Mesendoderm (in vitro differentiated cells): ENCODE measurements around the gene CNTRL.

Source experiments
- DNase-seq: peaks from one replicate; pipeline ENCODE4 v3.0.0; 2013
- H2AK5ac ChIP-seq: 2 replicates; pipeline ENCODE4 v1.6.1; 2013; ENCODE audit warnings: low read length, inconsistent platforms
- H2BK120ac ChIP-seq: 2 replicates; pipeline ENCODE4 v1.6.1; 2013; ENCODE audit warnings: low read depth, mild to moderate bottlenecking, low read length, moderate library complexity, mixed read lengths
- H2BK15ac ChIP-seq: replicated peaks from 2 replicates; pipeline ENCODE4 v1.6.1; 2013; ENCODE audit warnings: low read depth, mild to moderate bottlenecking, moderate library complexity
- H2BK5ac ChIP-seq: 2 replicates; pipeline ENCODE4 v1.6.1; 2013; ENCODE audit warnings: low read length, inconsistent platforms
- H3K18ac ChIP-seq: 2 replicates; pipeline ENCODE4 v1.6.1; 2013; ENCODE audit warnings: mild to moderate bottlenecking, low read length, mixed read lengths
- H3K23ac ChIP-seq: one replicate; pipeline ENCODE4 v1.6.1; 2013; ENCODE audit warnings: low read length
- H3K27ac ChIP-seq: 2 replicates; pipeline ENCODE4 v1.5.1; 2013; ENCODE audit warnings: low read depth, mild to moderate bottlenecking, inconsistent platforms, low read length, moderate library complexity
- H3K27me3 ChIP-seq: 2 replicates; pipeline ENCODE4 v1.6.1; 2013; ENCODE audit warnings: low read length, control low read depth, mild to moderate bottlenecking, inconsistent platforms; ENCODE audit not compliant: insufficient read depth, poor library complexity
- H3K36me3 ChIP-seq: 2 replicates; pipeline ENCODE4 v1.6.1; 2013; ENCODE audit warnings: low read length, inconsistent platforms; ENCODE audit not compliant: control insufficient read depth, insufficient read depth
- H3K4ac ChIP-seq: one replicate; pipeline ENCODE4 v1.6.1; 2013; ENCODE audit warnings: low read depth, mild to moderate bottlenecking, low read length, moderate library complexity
- H3K4me1 ChIP-seq: 2 replicates; pipeline ENCODE4 v1.6.1; 2013; ENCODE audit warnings: low read depth, low read length, inconsistent platforms; ENCODE audit not compliant: control insufficient read depth
- H3K4me2 ChIP-seq: 2 replicates; pipeline ENCODE4 v1.6.1; 2013; ENCODE audit warnings: low read length
- H3K4me3 ChIP-seq: 2 replicates; pipeline ENCODE4 v1.5.1; 2013; ENCODE audit warnings: mild to moderate bottlenecking, low read length
- H3K56ac ChIP-seq: one replicate; pipeline ENCODE4 v1.6.1; 2013; ENCODE audit warnings: low read length
- H3K79me1 ChIP-seq: 2 replicates; pipeline ENCODE4 v1.6.1; 2013; ENCODE audit warnings: low read length, inconsistent platforms
- H3K79me2 ChIP-seq: 2 replicates; pipeline ENCODE4 v1.6.1; 2013; ENCODE audit warnings: mild to moderate bottlenecking, low read length; ENCODE audit not compliant: control insufficient read depth, insufficient read depth
- H3K9ac ChIP-seq: 2 replicates; pipeline ENCODE4 v1.6.1; 2013; ENCODE audit warnings: low read length, inconsistent platforms
- H4K5ac ChIP-seq: one replicate; pipeline ENCODE4 v1.6.1; 2013; ENCODE audit warnings: low read length
- H4K8ac ChIP-seq: one replicate; pipeline ENCODE4 v1.6.1; 2013; ENCODE audit warnings: low read depth, mild to moderate bottlenecking, control low read depth, low read length, moderate library complexity
- WGBS: extraction: QIAGEN DNeasy Blood & Tissue Kit; methylation state at CpG from one replicate; pipeline ENCODE4 v1.1.7; 2013; ENCODE audit warnings: low lambda C conversion rate, missing lambda C conversion rate; ENCODE audit not compliant: insufficient coverage; ENCODE audit errors: extremely low coverage; 5-methylcytosine and 5-hydroxymethylcytosine counted together

Gene CNTRL

GRCh38 chr9:121050128-121050988, 24.4 kb upstream of the CNTRL start, which contains the start of gene C5:
C5 (minus strand) TSS chr9:121050275; CDS start chr9:121050246, 29 bp downstream.
- Histone ChIP-seq H3K23ac (no peak within 1 kb of the TSS), H3K9ac (no peak within 1 kb of the TSS), H3K79me2 (no peaks in the 10 kb centered on the region), H3K79me1 (no peaks in the 10 kb centered on the region), H3K27me3 (no peaks in the 10 kb centered on the region), H3K4me3 (no peak within 1 kb of the TSS), H3K27ac (no peak within 1 kb of the TSS), H3K4me2 (no peak within 1 kb of the TSS), H3K18ac (no peak within 1 kb of the TSS), H3K4me1 (no peaks in the 10 kb centered on the region), H2BK15ac (no peak within 1 kb of the TSS), H2BK5ac (no peak within 1 kb of the TSS), H2BK120ac (no peak within 1 kb of the TSS), H2AK5ac (no peak within 1 kb of the TSS), H3K56ac (no peak within 1 kb of the TSS), H4K5ac (no peak within 1 kb of the TSS), H3K4ac (no peak within 1 kb of the TSS), H3K36me3 (no peaks in the 10 kb centered on the region), H4K8ac (no peak within 1 kb of the TSS)
- WGBS = no CpG with 5 or more reads among the region's 6 CpGs
- DNase-seq = no peak

- DNase-seq = no peak
- H3K79me1 ChIP-seq = no peaks in the 10 kb centered on the region
- no peak overlapping the region for H4K8ac ChIP-seq
- no peak overlapping the region for H2BK15ac ChIP-seq
- no peak overlapping the region for H3K56ac ChIP-seq
- no peaks in the 10 kb centered on the region for H3K4me1 ChIP-seq
- H3K27me3 ChIP-seq = no peaks in the 10 kb centered on the region
- no peak overlapping the region for H3K27ac ChIP-seq
- H2BK5ac ChIP-seq = no peak overlapping the region
- no peak overlapping the region for H4K5ac ChIP-seq
- no peak overlapping the region for H3K4me3 ChIP-seq
- no peak overlapping the region for H3K18ac ChIP-seq
- no peak overlapping the region for H3K23ac ChIP-seq
- no peak overlapping the region for H3K4me2 ChIP-seq
- H3K4ac ChIP-seq = no peak overlapping the region
- no peak overlapping the region for H2AK5ac ChIP-seq
- WGBS = no CpG with 5 or more reads among the region's 4 CpGs
- no peak overlapping the region for H3K9ac ChIP-seq
- no peak overlapping the region for H2BK120ac ChIP-seq
- H3K79me2 ChIP-seq = no peaks in the 10 kb centered on the region
- no peaks in the 10 kb centered on the region for H3K36me3 ChIP-seq
These were observed 21.2 kb upstream of the CNTRL start for GRCh38 chr9:121053544-121053943.

DNA sequence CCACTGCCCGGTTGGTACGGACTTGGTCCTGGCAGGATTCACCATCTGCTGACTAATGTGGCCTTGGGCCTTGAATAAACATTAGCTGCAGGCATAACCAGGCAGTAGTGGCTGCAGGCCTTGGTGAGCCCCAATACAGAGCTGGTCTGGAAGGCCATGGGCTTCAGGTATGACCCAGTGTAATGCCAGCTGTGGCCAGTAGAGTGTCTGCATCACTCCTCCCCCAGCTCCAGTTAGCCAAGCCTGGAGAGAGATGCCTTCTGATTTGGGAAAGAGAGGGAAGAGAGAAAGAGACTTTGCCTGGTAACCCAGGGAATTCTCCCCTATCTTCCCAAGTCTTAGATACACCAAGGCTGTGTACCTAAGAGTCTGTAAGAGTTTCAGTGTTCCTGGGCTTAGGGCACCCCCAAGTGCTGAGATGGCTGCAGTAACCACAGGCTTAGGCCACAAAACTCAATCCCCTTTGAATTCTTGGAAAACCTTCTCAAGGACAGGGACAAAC, 19.1 kb upstream of the CNTRL start:
- Histone ChIP-seq H3K79me1 (no peaks in the 10 kb centered on the region), H3K27me3 (no peaks in the 10 kb centered on the region), H2BK120ac (no peak overlapping the region), H4K5ac (no peak overlapping the region), H3K56ac (peak overlapping the region; percentile 72), H3K4ac (no peak overlapping the region), H4K8ac (no peak overlapping the region), H3K4me3 (no peak overlapping the region), H2BK15ac (no peak overlapping the region), H3K23ac (no peak overlapping the region), H3K4me2 (no peak overlapping the region), H3K36me3 (no peaks in the 10 kb centered on the region), H2AK5ac (no peak overlapping the region), H2BK5ac (no peak overlapping the region), H3K79me2 (no peaks in the 10 kb centered on the region), H3K4me1 (no peaks in the 10 kb centered on the region), H3K27ac (no peak overlapping the region), H3K18ac (no peak overlapping the region), H3K9ac (no peak overlapping the region)
- WGBS = no CpG with 5 or more reads among the region's 2 CpGs
- DNase-seq = peak; percentile 82

DNA sequence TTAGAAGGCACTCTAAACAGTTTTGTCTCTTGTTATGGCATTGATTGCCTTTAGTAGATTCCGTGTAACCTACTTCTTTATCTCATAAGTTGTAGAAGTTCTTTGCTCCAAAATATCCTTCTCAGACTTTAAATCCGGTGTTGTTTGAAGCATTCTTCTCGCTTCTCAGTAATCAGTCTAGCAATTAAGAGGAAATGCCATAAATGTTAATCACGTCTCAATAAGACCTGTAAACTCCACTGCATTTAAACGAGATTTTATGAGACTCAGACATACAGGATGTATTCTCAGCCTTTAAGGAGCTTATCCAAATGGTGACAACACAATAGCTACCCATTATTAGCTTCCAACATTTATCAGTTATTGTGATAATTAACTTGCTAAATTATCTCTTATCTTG, 16.9 kb upstream of the CNTRL start:
- no peak overlapping the region for H2AK5ac ChIP-seq
- no peak overlapping the region for H3K18ac ChIP-seq
- H3K4me2 ChIP-seq = no peak overlapping the region
- no peak overlapping the region for H3K4ac ChIP-seq
- no peak overlapping the region for H4K5ac ChIP-seq
- H3K4me3 ChIP-seq = no peak overlapping the region
- H3K9ac ChIP-seq = no peak overlapping the region
- no peak overlapping the region for H4K8ac ChIP-seq
- DNase-seq = peak; percentile 42
- H3K79me1 ChIP-seq = no peaks in the 10 kb centered on the region
- H2BK120ac ChIP-seq = no peak overlapping the region
- no peaks in the 10 kb centered on the region for H3K4me1 ChIP-seq
- H3K36me3 ChIP-seq = no peaks in the 10 kb centered on the region
- no peaks in the 10 kb centered on the region for H3K27me3 ChIP-seq
- H3K23ac ChIP-seq = no peak overlapping the region
- H3K27ac ChIP-seq = no peak overlapping the region
- no peak overlapping the region for H2BK15ac ChIP-seq
- H2BK5ac ChIP-seq = no peak overlapping the region
- WGBS = no CpG with 5 or more reads among the region's 5 CpGs
- H3K56ac ChIP-seq = no peak overlapping the region
- H3K79me2 ChIP-seq = no peaks in the 10 kb centered on the region

- Histone ChIP-seq H3K4me1 (no peaks in the 10 kb centered on the region), H3K79me2 (no peaks in the 10 kb centered on the region), H2BK120ac (no peak overlapping the region), H4K8ac (no peak overlapping the region), H3K18ac (no peak overlapping the region), H3K4ac (no peak overlapping the region), H3K4me2 (no peak overlapping the region), H3K23ac (no peak overlapping the region), H2AK5ac (no peak overlapping the region), H2BK15ac (no peak overlapping the region), H2BK5ac (no peak overlapping the region), H3K9ac (no peak overlapping the region), H4K5ac (no peak overlapping the region), H3K4me3 (no peak overlapping the region), H3K27ac (no peak overlapping the region), H3K56ac (no peak overlapping the region), H3K79me1 (no peaks in the 10 kb centered on the region), H3K36me3 (no peaks in the 10 kb centered on the region), H3K27me3 (no peaks in the 10 kb centered on the region)
- DNase-seq = no peak
- no CpG with 5 or more reads among the region's 6 CpGs for WGBS
These were observed 15.2 kb upstream of the CNTRL start for GRCh38 chr9:121059513-121059912.
